ENCODE results near the gene ROBO1.
"Not testable (repeated sequence)": the region's sequence is repeated elsewhere in the genome, so short reads cannot be mapped to it uniquely, and the experiment has no call there.

Gene ROBO1

DNA sequence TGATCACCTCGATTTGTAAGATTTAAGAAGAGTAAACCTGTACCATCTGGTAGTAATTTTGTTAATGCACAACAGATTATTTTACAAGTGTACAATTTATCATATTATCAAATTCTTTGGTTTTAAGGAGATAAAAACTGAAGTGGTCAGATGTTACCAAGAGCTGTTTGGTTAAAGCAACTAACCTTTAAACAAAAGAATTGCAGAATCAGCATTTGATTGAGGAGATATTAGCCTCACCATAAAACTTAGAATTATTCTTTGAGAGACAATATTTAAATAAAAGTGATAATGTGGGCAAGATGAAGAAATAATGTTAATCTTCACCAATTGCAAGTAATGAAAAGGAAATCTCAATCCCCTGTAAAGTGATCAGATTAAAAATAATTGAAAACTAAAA, 1034.9 kb downstream of the ROBO1 start:
- DNase-seq (ENCODE audit: low spot score), result no peak

- no peak for DNase-seq (ENCODE audit: low spot score)
These were observed 1035.3 kb downstream of the ROBO1 start for GRCh38 chr3:78732471-78732870.

GRCh38 chr3:78729946-78730345, 1037.9 kb downstream of the ROBO1 start:
- DNase-seq (ENCODE audit: low spot score), result no peak

DNA sequence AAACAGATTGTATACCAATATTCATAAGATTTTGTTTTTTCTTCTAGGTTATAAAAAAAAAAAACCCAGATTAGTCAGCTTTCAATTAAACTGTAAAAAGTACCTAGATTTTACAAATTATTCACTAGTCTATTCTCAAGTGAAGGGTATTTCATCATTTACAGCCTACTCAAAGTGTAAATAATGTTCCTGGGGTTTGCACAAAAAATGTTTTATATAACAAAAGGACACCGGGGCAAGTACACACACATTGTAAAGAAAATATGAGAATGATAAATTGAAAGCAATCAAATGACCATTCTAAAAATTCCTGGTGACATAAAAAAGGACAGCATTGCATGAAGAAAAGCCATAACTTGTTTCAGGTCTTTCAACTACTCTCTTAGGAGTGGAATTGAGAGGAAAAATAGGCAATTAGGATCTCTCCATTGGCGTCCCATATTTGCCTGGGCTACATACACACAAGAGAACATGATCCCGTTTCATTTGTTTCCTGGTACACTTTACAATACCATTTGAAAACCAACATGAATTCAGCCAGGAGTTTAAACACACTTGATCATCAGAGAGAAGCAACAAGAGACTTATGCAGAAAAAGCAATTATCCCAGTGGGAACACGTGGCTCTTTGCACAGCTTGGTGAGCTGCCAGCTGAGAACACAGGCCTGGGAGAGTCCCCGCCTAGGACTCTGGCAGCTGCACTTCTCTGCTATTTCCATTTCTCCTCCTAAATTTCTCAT, 1039.2 kb downstream of the ROBO1 start:
- no peak for DNase-seq (ENCODE audit: low spot score)

DNA sequence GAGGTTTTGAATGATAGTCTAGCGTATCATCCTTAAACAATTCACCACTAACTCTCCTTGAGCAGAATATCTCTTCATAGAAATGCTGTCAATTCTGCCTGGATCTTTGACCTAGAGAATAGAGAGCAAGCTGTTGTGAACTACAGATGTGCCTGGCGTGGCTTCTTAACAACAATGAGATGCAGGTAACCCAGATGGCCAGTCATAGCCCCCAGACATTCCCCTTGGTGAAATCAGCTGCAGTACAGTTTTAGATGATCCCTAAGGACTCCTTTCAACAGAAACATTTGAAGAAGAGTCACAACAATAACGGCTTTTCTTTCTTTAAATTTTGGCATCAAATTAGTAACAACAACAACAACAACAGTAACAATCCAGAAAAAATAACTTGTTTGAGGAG, 1041.3 kb downstream of the ROBO1 start:
- DNase-seq (ENCODE audit: low spot score), result no peak

GRCh38 chr3:78725703-78726246, 1042.0 kb downstream of the ROBO1 start:
- DNase-seq (ENCODE audit: low spot score), result no peak

DNA sequence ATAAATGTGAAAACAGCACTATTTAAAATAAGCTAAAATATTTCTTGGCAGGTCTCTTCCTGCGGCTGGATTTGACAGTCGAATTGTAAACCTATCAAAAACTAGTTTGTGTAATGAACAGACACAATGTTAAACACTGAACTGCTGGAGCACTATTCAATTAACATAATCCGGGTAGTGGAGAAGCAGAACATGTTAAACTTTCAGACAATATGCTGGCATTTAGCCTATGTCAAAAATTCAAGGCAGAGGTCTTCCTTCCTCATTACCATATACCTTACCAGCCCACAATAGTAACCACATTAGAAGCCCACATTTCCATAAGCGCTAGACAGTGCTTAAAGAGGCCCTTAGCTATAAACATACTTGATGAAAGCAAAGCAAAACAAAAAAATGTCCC, 1042.9 kb downstream of the ROBO1 start:
- no peak for DNase-seq (ENCODE audit: low spot score)

- not testable (repeated sequence) for DNase-seq (ENCODE audit: low spot score)
These were observed 1043.4 kb downstream of the ROBO1 start for GRCh38 chr3:78724364-78724763.

DNA sequence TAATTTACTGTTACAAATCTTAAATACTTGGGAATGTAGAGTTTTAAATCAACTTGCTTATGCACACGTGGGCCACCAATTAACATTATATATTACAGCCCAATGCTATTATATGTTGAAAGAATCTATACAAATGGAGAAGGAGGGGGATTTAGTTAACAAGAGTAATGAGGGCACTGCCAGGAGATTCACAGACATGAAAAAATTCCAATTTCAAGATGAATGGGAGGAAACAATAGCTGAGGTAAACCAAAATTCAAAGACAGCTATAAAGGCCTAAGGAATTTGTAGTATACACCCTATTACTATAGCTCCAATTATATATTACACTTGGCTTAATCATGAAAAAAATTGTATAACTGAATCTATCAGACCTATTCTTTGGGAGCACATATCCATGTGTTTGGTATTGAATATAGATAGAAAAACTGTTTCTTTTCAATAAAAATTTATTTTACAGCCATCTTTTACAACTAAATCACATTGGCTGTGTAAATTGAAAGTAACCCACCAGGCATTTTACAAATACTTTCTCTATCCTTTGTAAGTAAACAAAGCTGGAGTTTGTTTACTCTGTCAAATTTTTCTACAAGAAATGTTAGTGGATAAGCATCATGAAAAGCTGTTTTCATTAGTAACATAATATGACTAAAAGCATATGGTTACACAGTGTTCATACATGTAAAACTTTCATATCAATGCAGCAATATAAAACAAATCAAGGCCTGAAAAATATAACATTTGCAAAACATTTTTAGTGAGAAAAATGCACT, 1045.8 kb downstream of the ROBO1 start:
- DNase-seq (ENCODE audit: low spot score), result no peak

DNA sequence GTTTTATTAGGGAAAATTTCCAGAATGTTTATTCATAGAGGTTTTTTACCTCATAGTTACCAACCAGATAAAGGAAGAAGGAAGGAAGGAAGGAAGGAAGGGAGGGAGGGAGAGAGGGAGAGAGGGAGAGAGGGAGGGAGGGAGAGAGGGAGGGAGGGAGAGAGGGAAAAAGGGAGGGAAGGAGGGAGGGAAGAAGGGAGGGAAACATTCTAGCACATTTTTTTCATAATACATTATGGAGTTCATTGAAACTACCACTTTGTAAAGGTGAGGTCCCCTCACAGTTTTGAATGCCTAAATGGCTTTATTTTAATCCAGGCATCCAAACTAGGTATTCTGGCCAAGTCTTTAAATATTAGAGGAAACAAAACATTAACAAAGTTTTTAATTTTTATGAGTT, 1049.1 kb downstream of the ROBO1 start:
- DNase-seq (ENCODE audit: low spot score), result no peak

DNA sequence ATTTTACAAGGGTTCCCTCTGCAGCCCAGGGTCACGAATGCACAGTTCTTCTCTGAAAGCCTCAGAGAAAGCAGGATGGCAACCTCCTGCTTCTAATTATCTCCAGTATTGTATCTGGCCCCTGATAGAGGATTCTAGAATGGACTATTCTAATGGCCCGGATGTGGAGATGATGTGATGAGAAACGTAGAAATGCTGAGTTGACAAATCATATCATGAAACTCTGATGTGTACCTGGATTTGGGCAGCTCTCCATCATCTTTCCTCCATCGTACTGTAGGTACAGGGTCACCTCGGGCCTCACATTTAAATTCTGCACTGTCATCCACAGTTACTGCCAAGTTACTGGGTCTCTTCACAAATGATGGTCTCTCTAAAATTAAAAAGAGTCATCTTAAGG, 1050.8 kb downstream of the ROBO1 start:
- DNase-seq (ENCODE audit: low spot score), result no peak

- DNase-seq (ENCODE audit: low spot score), result no peak
These were observed 1054.9 kb downstream of the ROBO1 start for GRCh38 chr3:78712941-78713340.

- no peak for DNase-seq (ENCODE audit: low spot score)
These were observed 1055.5 kb downstream of the ROBO1 start for GRCh38 chr3:78712270-78712669.

- DNase-seq (ENCODE audit: low spot score), result no peak
These were observed 1059.2 kb downstream of the ROBO1 start for GRCh38 chr3:78708565-78709073.

GRCh38 chr3:78707609-78708008, 1060.2 kb downstream of the ROBO1 start:
- no peak for DNase-seq (ENCODE audit: low spot score)

DNA sequence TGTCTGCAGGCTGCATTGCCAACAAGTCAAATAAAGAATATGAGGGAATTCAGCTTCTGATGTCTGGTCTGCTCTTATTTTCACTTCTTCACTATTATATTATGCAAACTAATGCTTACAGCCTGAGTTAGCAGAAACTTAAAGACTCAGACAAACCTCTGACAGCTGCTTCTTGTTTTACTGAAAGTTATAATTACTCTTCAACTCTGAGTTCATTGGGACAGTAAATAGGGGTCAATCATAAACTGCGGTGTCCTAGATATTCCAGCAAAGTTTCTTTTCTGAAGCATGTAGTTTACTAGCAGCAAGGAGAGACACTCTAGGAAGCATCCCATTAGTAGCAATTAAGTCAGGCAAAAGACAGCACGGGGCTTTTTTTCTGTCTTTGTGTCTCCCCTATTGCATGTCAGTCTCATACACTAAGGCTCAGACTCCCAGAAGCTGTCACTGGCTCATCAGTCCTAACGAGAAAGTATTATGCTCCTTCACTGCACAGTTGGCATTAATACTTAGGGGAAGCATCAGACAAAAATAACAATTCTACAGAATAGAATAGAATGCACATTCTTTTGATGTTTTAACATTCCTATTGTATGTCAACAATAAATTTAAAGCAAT, 1060.8 kb downstream of the ROBO1 start:
- DNase-seq (ENCODE audit: low spot score), result no peak

GRCh38 chr3:78703944-78704343, 1063.9 kb downstream of the ROBO1 start:
- no peak for DNase-seq (ENCODE audit: low spot score)

DNA sequence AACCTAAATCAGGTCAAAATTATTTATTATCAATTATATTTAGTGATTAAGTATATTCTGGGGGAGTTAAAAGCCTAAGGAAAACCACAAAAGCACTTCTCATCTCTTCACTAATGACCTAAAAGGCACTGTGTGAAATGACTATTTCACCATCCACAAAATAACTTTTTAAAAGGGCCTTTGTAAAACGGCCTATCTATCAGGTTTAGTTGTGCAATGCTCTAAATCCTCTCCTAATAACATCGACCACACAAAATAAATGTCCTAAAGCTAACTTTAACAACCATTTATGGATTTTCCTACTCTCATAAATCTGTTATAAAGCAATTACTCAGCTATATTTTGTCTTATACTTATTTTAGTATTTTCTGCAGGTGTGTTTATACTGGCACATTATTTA, 1066.3 kb downstream of the ROBO1 start:
- DNase-seq (ENCODE audit: low spot score), result no peak

DNA sequence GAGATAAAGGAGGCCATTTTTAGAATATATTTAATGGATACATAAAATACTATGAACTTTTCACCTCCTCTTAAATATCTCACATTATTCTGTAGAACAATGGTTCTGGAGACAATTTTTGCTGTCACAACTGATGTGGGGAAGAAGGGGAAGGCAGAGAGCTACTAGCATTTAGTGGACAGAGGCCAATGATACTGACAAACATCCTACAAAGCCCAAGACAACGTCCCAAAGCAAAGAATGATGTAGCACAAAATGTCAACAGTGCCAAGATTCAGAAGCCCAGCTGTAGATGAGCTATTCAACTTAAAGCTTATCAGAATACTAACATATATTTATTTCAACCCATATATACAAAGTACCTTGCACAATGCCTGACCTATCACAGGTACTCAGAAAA, 1069.4 kb downstream of the ROBO1 start:
- no peak for DNase-seq (ENCODE audit: low spot score)

DNA sequence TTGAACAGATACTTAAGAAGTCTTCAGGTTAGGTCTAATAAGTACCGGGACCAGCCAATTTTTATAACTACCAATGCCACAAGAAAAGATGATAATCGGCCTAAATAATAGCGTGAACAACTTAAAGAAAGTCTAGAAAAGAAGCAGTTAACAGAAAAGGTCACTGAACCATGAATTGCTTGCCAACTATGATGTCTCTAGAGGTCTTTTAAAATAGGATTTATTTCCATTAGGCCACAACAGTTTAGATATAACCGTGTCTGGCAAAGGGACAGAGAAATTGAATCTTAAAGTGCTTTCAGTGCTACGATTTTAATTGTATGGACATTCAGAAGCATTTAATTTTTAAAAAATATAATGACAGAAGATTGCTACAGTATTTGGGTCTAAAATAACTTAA, 1070.4 kb downstream of the ROBO1 start:
- no peak for DNase-seq (ENCODE audit: low spot score)

DNA sequence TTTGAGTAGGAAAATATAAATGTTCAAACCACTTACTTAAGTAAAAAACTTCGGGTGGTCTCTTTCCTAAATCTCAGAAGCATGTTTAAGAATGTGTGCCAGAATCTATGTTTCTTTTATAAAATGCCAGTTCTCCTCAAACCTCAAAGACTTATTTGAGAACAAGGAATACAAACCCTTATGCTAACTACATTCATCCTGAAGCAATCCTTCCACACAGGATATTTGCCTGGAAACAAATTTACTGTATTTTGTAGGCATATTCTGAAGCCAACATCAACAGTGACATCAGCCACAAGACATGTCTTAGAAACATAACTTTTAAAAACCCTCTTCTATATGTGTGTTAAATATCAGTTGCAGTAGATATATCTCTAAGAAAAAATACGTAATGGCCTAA, 1077.0 kb downstream of the ROBO1 start:
- DNase-seq (ENCODE audit: low spot score), result no peak

GRCh38 chr3:78689378-78689777, 1078.4 kb downstream of the ROBO1 start:
- DNase-seq (ENCODE audit: low spot score), result no peak

DNA sequence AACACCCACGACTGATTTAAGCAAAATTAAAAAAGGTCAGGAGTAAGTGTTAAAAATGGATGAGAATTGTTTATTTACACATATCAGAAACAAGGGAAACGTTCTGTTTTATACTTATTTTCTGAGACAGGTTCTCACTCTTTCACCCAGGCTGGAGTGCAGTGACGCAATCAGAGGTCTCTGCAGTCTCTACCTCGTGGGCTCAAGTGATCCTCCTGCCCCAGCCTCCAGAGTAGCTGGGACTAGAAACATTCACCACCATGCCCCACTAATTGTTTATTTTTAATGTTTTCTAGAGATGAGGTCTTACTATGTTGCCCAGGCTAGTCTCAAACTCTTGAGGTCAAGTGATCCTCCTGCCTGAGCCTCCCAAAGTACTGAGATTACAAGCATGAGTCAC, 1080.3 kb downstream of the ROBO1 start:
- DNase-seq (ENCODE audit: low spot score), result no peak

All from kidney capillary endothelial cell (primary cell).